Kidney epithelial cell (primary cell): ENCODE data around the gene HEMK1. TPM values are rescaled to one million over a fixed set of nuclear protein-coding genes. Genes with fewer than 3 reads are reported as not detected.

Experiments
- DNase-seq: peaks from one replicate; pipeline ENCODE4 v3.0.0-alpha.2; 2010; ENCODE audit warnings: low read depth
- H3K27me3 ChIP-seq: 2 replicates; pipeline ENCODE4 v1.6.0; 2011; ENCODE audit warnings: low read length; ENCODE audit not compliant: control insufficient read depth, insufficient read depth
- H3K36me3 ChIP-seq: 2 replicates; pipeline ENCODE4 v1.5.1; 2011; ENCODE audit warnings: low read length; ENCODE audit not compliant: control insufficient read depth, insufficient read depth
- H3K4me3 ChIP-seq: 2 replicates; pipeline ENCODE4 v1.5.1; 2011; ENCODE audit warnings: low read depth, mild to moderate bottlenecking, control low read depth, low read length
- total RNA-seq: library from RNA; depleted of rRNA; stranded (reverse); fragments of >200 nt; gene quantifications from 2 replicates; pipeline ENCODE4 v1.2.3, GENCODE V29; 2015
- TF ChIP-seq, protein P1 (sequence below): IDR thresholded peaks from 2 replicates; pipeline ENCODE4 v1.5.1; 2011; ENCODE audit warnings: mild to moderate bottlenecking, moderate library complexity, low read length, control low read depth, inconsistent platforms; ENCODE audit not compliant: insufficient read depth, poor library complexity, severe bottlenecking

HEMK1 gene
- total RNA-seq, 1 donor from 2014 or later: 15.6 TPM

DNA sequence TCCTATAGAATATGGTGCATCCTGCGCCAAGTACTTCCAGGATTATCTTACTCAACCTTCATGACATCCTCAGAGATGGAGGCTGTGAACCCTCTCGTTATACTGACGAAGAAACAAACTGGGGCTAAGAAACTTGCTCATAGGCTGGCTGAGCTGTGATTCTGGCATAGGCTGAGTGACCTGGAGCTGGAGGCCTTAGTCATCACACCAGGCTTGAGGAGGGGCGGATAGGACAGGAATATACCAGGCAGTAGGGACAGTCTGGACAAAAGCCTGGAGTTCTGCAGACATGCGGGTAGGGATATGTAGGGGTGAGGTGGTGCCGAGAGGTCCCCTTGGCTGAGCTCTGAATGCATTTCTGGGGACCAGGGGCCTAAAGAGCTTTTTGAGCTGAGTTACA is 18.1 kb downstream of the HEMK1 start:
- TF ChIP-seq, protein P1, sequence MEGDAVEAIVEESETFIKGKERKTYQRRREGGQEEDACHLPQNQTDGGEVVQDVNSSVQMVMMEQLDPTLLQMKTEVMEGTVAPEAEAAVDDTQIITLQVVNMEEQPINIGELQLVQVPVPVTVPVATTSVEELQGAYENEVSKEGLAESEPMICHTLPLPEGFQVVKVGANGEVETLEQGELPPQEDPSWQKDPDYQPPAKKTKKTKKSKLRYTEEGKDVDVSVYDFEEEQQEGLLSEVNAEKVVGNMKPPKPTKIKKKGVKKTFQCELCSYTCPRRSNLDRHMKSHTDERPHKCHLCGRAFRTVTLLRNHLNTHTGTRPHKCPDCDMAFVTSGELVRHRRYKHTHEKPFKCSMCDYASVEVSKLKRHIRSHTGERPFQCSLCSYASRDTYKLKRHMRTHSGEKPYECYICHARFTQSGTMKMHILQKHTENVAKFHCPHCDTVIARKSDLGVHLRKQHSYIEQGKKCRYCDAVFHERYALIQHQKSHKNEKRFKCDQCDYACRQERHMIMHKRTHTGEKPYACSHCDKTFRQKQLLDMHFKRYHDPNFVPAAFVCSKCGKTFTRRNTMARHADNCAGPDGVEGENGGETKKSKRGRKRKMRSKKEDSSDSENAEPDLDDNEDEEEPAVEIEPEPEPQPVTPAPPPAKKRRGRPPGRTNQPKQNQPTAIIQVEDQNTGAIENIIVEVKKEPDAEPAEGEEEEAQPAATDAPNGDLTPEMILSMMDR: no peak

DNA sequence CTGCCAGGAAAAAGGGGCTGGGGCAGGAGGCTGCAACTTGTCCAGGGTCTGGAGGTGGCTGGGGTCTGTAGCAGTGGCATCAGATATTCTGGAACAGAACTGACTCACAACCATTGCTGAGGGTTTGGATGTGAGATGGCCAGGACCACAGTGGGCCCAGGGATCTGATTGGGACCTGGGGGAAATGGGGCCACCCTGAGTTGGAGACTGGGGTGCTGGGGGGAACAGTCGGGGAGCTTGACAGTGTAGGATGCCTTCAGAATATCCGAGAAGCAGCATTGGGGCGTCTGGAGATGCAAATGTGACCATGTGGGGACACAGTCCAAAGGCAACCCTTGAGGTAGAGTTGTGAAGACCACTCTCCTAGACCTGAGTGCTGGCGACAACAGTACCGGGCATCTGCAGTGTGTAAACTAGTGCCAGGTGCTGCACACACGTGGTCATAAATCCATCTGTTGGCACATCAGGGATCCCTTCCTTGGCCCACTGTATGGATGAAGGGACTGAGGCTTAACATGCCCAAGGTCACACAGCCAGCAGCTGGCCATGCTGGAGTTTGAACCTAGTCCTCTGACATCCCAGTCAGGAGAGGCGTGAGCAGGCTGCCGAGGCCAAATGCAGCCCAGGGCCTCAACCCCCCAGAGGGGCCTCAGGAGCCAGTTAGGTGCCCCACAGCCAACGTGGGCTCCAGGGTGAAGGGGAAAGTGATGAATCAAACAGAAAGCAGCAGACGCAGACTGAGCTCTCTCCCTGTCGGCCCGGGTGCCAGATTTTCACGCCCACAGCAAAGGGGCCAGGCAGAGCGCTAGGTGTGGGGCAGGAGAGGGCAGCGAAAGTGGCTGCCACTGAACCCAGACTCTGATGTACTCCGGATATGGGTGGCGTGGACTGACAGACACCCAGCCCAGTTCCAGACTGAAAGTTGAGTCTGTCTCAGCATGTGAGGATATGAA is 18.8 kb downstream of the HEMK1 start:
- no peak for DNase-seq
- no peaks in the 10 kb centered on the region for H3K36me3 ChIP-seq
- H3K4me3 ChIP-seq: no peak overlapping the region
- TF ChIP-seq, protein P1: no peak
- H3K27me3 ChIP-seq: no peaks in the 10 kb centered on the region

More for the DNA sequence above, 18.1 kb downstream of the HEMK1 start:
- no peak for DNase-seq
- no peak overlapping the region for H3K4me3 ChIP-seq
- H3K27me3 ChIP-seq: no peaks in the 10 kb centered on the region
- no peaks in the 10 kb centered on the region for H3K36me3 ChIP-seq

DNA sequence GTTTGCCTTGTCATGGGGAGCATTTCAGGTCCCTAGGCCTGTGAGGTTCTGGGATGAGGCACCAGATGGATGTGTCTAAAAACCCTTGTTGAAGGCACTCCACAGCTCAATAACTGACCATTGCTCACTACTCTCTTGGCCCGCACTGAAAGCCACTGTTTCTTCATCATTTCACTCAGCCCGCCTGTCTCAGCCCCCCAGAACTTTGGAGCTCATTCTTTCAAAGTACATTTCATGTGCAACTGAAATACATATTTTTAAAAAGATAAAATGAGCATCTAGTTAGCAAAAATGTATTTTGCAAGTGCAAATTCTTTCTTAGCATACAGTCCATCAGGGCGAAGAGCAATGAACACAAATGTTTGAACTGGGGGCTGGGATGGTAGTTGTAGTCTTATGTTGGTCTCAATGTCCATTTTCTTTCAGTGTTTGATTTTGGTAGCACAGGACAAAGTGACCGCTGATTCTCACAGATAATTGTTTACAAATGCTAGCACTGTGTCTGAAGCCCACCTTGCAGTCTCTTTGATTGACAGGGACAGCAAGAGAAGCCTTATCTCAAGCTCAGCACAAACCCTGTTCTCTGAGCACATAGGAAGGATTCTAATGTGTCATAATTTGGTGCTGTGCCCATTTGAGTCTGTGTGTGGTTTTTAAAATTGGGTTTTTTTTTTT is 19.6 kb downstream of the HEMK1 start:
- DNase-seq: no peak
- no peaks in the 10 kb centered on the region for H3K27me3 ChIP-seq
- H3K36me3 ChIP-seq: no peaks in the 10 kb centered on the region
- H3K4me3 ChIP-seq: no peak overlapping the region
- TF ChIP-seq, protein P1: no peak

- TF ChIP-seq, protein P1: no peak
- DNase-seq: no peak
Measured at GRCh38 chr3:50591196-50591741, 21.9 kb downstream of the HEMK1 start.

DNA sequence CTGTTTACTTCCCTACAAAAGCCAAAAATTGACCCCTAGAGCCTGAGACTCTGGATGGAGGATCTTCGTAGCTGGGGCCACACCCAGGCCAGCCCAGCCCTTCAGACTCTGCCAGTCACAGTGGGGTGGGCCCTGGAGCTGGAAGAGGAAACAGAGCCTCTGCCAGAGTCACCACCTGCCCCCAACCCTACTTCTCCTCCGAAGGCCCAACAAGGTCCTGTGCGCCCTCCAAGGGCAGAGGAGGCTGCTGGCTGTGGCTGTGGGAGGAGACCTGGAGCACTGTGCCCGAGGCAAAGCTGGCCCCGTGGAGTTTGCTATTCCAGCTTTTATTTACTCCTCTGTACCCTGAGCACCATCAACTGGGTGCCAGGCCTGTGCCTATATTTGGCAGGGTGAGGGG is 23.2 kb downstream of the HEMK1 start:
- Histone ChIP-seq H3K36me3 (no peaks in the 10 kb centered on the region), H3K27me3 (no peaks in the 10 kb centered on the region), H3K4me3 (no peak overlapping the region)
- no peak for DNase-seq
- TF ChIP-seq, protein P1: no peak

More at GRCh38 chr3:50591196-50591741, 21.9 kb downstream of the HEMK1 start:
- H3K36me3 ChIP-seq: no peaks in the 10 kb centered on the region
- H3K4me3 ChIP-seq: no peak overlapping the region
- H3K27me3 ChIP-seq: no peaks in the 10 kb centered on the region
